HG02610 (cell line): Measurements from ENCODE around the gene TRIM36.

Experiments
- ATAC-seq: cut with Tn5 transposase; IDR thresholded peaks from one replicate; pipeline ENCODE4 v1.9.1; 2021; ENCODE audit warnings: mild to moderate bottlenecking, moderate library complexity; ENCODE audit not compliant: unreplicated experiment

The TRIM36 gene

GRCh38 chr5:115166744-115167393 lies 2.8 kb downstream of the TRIM36 start:
- no peak for ATAC-seq

GRCh38 chr5:115165790-115166189 lies 3.9 kb downstream of the TRIM36 start:
- ATAC-seq: no peak

DNA sequence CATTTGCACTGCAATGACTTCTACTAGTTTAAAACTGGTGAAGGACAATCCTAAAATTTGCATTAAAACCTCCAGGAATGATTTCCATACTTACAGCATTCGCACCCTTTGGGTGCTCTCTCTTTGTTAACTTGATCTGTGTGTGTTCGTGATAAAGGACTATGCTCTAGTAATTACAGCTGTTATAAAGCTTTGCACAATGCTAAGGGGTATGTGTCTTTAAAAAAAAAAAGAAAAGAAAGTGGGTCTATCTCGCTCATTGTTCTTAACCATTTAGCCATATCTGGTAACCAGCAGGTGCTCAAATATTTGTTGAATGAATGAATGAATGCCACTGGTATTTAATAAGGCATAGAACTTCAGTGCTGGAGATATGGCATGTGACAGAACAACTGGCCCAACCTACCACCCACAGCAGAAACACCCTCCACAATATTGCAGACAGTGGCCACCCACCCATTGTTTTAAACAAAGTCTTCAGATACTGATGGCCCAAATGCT lies 8.7 kb downstream of the TRIM36 start:
- no peak for ATAC-seq

DNA sequence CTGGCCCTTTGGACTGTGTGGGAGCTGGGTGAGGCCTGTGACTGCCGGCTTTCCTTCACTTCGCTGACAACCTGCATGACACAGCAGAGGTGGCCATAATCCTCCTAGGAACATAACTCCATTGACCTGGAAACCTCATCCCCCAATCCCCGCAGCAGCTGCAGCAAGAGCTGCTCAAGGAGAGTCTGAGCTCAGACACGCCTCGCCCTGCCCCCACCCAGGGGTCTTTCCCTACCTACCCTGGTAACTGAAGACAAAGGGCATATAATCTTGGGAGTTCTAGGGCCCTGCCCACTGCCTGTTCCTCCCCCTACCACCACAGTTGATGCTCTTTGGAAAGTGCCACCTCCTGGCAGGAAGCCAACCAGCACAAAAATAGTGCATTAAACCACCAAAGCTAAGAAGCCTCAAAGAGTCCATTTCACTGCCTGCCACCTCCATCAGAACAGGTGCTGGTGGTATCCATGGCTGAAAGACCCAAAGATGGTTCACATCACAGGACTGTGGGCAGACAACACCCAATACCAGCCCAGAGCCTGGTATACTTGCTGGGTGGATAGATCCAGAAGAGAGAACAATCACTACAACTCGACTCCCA lies 18.4 kb downstream of the TRIM36 start:
- no peak for ATAC-seq

GRCh38 chr5:115150512-115150911 lies 19.2 kb downstream of the TRIM36 start:
- no peak for ATAC-seq

DNA sequence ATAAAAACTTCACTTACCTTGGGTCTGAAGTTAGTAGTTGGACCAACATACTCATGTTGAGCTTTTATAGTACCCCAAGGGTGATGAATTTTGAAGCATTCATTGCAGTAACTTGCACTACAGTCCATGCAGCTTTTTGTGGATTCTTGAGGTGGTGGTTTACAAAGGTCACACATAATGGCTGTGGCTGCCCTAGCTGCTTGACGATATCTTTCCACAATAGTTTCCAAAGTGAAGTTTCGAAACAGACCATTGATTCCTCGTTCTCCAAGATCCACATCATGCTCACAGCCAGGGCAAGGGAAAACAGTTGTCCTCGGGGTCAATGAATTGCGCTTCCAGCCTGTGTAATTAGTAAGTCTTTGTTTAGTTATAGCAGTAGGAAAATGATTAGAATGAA lies 22.7 kb downstream of the TRIM36 start:
- no peak for ATAC-seq

DNA sequence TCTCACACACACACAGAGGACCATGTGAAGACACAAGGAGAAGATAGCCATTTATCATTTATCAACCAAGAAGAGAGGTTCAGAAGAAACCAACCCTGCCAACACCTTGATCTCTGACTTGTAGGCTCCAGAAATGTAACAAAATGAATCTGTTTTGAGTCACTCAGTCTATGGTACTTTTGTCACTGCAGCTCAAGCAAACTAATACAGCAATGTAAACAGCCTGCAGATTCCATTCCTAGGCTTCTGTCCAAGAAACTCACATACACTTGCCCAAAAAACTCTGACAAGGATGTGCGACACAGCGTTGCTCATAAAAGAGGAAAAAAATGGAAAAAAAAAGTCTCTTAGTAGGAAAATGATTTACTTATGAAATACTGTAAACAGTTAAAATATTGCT lies 33.4 kb downstream of the TRIM36 start:
- no peak for ATAC-seq

- no peak for ATAC-seq
Measured at GRCh38 chr5:115132465-115132864, 37.2 kb downstream of the TRIM36 start.

DNA sequence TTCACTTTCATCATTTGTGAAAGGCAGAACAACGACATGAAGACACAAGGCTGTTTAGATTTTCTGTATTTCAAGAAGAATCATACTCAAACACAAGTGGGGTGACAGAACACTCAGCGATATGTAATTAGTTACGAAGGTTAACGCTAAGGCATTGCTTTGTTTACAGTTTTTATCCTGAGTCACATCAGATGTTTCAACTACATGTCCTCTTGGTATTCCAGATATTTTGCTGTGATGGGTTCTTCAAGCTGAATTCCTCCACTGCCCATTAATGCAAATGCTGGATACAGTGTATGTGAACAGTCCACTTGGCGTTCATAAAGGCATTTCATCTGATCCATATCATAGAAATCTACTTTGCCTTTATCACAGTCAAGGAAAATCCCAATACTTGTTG lies 43.4 kb downstream of the TRIM36 start:
- ATAC-seq: no peak

GRCh38 chr5:115124741-115125140 lies 45.0 kb downstream of the TRIM36 start:
- ATAC-seq: no peak

- ATAC-seq: no peak
Measured at GRCh38 chr5:115116001-115116400, 53.7 kb downstream of the TRIM36 start.

DNA sequence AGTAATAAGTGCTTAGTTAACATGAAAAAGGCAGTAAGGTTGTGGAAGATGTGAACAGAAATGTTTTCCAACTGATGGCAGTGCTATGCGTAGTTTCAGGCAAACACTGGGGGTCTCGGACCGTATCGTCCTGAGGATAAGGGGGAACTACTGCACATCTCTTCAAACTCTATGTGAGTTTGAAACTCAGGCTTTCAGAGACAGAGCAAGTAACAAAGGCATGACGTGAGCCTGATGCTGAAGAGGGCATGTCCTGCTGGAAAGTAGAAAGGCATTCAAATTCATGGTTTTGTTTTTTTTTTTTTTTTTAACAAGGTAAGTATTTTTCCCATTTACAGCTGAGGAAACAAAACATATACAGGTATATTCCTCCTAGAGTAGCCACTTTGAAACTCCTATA lies 59.9 kb downstream of the TRIM36 start:
- no peak for ATAC-seq

DNA sequence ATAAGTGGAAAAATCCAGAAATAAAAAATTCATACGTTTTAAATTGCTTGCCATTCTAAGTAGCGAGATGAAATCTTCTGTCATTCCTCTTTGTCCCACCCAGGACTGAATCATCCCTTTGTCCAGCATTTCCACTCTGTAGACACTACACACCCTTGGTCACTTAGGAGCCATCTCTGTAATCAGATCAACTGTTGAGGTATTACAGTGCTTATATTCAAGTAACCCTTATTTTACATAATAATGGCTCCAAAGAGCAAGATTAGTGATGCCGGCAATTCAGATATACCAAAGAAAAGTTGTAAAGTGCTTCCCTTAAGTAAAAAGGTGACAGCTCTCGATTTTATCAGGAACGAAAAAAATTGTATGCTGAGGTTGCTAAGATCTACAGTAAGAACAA lies 60.4 kb downstream of the TRIM36 start:
- ATAC-seq: no peak

- ATAC-seq: no peak
Measured at GRCh38 chr5:115100319-115100955, 69.3 kb downstream of the TRIM36 start.

- ATAC-seq: peak; percentile 89
Measured at GRCh38 chr5:115098041-115098702, 71.5 kb downstream of the TRIM36 start.

GRCh38 chr5:115097236-115097635 lies 72.5 kb downstream of the TRIM36 start:
- no peak for ATAC-seq

DNA sequence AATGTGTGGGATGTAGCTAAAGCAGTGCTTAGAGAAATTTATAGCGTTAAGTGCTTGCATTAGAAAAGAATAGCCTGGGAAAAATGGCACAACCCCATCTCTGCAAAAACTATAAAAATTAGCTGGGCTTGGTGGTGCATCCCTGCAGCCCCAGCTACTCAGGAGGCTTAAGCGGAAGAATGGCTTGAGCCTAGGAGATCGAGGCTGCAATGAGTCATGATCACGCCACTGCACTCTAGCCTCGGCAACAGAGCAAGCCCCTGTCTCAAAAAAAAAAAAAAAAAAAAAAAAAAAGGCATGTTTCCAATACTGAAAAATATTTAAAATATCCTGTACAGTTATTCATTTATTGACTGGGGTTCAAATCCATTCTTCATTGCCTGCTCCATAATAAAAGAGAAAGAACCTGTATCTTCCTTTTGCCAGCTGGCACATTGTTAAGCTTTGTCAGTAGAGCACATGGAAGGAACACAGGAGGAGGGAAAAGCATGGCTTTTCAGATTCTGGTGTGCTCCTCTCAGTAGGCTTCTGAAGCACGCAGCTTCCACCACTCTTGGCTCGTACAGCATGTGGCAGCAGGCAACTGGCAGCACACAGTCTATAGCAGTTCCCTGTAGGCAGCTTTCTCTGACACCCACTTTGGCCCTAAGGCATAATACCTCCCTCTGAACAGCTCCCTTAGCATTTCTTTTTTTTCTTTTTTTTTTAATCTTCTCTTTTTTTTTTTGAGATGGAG lies 73.5 kb downstream of the TRIM36 start:
- ATAC-seq: no peak

- no peak for ATAC-seq
Measured at GRCh38 chr5:115087951-115088350, 81.8 kb downstream of the TRIM36 start.

- ATAC-seq: no peak
Measured at GRCh38 chr5:115086473-115086872, 83.2 kb downstream of the TRIM36 start.

GRCh38 chr5:115084246-115084793 lies 85.4 kb downstream of the TRIM36 start:
- ATAC-seq: no peak
